ENCODE data around the gene VARS1.

The VARS1 gene

GRCh38 chr6:31760790-31761189 is 34.8 kb downstream of the VARS1 start:
- POLR2A ChIA-PET: no interaction called here
- no peak for TF ChIP-seq CTCF (IDR thresholded peaks at IDR 0.05; ENCODE audit: control extremely low read depth, extremely low read depth, low read depth, missing control alignments)

GRCh38 chr6:31758281-31758680 is 37.3 kb downstream of the VARS1 start:
- CTCF ChIA-PET: interaction anchor here (1.2 to 4.3 kb wide), 5 partner anchors 12 to 207 kb away, joined by 3 to 30 read pairs (median 7); partner anchors contain the start of gene VWA7
- no peak for DNase-seq (ENCODE audit: extremely low spot score)
- POLR2A ChIA-PET: no interaction called here
- no peak for TF ChIP-seq CTCF (IDR thresholded peaks at IDR 0.05; ENCODE audit: control extremely low read depth, extremely low read depth, low read depth, missing control alignments)

More at GRCh38 chr6:31760790-31761189, 34.8 kb downstream of the VARS1 start:
- DNase-seq (ENCODE audit: extremely low spot score): no peak
- CTCF ChIA-PET: interaction anchor here (4.3 kb wide), 1 partner anchor 9 kb away, joined by 30 read pairs; no protein-coding TSS in a partner anchor

GRCh38 chr6:31752739-31753319 is 42.7 kb downstream of the VARS1 start:
- ChIA-PET POLR2A (no interaction called here), CTCF (interaction anchor here (0.8 to 2.1 kb wide), 11 partner anchors 11 to 154 kb away, joined by 3 to 9 read pairs (median 4); partner anchors contain the start of genes CLIC1, LSM2 and VARS1)
- TF ChIP-seq CTCF (IDR thresholded peaks at IDR 0.05; ENCODE audit: control extremely low read depth, extremely low read depth, low read depth, missing control alignments): no peak
- DNase-seq (ENCODE audit: extremely low spot score): no peak

GRCh38 chr6:31750411-31751022 is 45.0 kb downstream of the VARS1 start:
- DNase-seq (ENCODE audit: extremely low spot score): no peak
- CTCF ChIA-PET: interaction anchor here (1.4 to 3.0 kb wide), 4 partner anchors 10 to 72 kb away, joined by 3 to 14 read pairs (median 4); no protein-coding TSS in a partner anchor

GRCh38 chr6:31749301-31750036 is 46.1 kb downstream of the VARS1 start:
- CTCF ChIA-PET: interaction anchor here (1.4 to 3.0 kb wide), 3 partner anchors 21 to 71 kb away, joined by 3 to 14 read pairs (median 4); no protein-coding TSS in a partner anchor
- POLR2A ChIA-PET: no interaction called here
- no peak for TF ChIP-seq CTCF (IDR thresholded peaks at IDR 0.05; ENCODE audit: control extremely low read depth, extremely low read depth, low read depth, missing control alignments)
- DNase-seq (ENCODE audit: extremely low spot score): no peak

More at GRCh38 chr6:31750411-31751022, 45.0 kb downstream of the VARS1 start:
- no peak for TF ChIP-seq CTCF (IDR thresholded peaks at IDR 0.05; ENCODE audit: control extremely low read depth, extremely low read depth, low read depth, missing control alignments)
- POLR2A ChIA-PET: no interaction called here
